Stimulated activated effector memory CD8-positive, alpha-beta T cell treated with anti-CD3 and anti-CD28 coated beads, Interleukin-12 subunit alpha, Interleukin-12 subunit beta, amount 100 ng/mL, for 72 hours (primary cell): ENCODE measurements around the gene SPIB.
"Not testable (repeated sequence)": the region's sequence is repeated elsewhere in the genome, so short reads cannot be mapped to it uniquely, and the experiment has no call there.

Source experiments
- ATAC-seq: fragments of 150-1000 bp; cut with Tn5 transposase; 2 replicates; pipeline ENCODE4 v1.10.0; 2021
- DNase-seq, 2 donors: peaks; one replicate each; pipeline ENCODE4 v3.0.0; 2021 to 2022; ENCODE audit warnings: low spot score in 2 of 2
- H3K27ac Mint-ChIP-seq: one replicate; pipeline ENCODE4 v1.8.0; 2022; ENCODE audit warnings: mild to moderate bottlenecking, mixed read lengths
- H3K36me3 Mint-ChIP-seq: one replicate; pipeline ENCODE4 v1.8.0; 2022; ENCODE audit warnings: mild to moderate bottlenecking, mixed read lengths
- H3K4me1 Mint-ChIP-seq: one replicate; pipeline ENCODE4 v1.8.0; 2022; ENCODE audit warnings: mixed read lengths
- H3K4me3 Mint-ChIP-seq: one replicate; pipeline ENCODE4 v1.8.0; 2022; ENCODE audit warnings: mild to moderate bottlenecking, mixed read lengths
- H3K9me3 Mint-ChIP-seq: one replicate; pipeline ENCODE4 v1.8.0; 2022; ENCODE audit warnings: mixed read lengths

SPIB gene

DNA sequence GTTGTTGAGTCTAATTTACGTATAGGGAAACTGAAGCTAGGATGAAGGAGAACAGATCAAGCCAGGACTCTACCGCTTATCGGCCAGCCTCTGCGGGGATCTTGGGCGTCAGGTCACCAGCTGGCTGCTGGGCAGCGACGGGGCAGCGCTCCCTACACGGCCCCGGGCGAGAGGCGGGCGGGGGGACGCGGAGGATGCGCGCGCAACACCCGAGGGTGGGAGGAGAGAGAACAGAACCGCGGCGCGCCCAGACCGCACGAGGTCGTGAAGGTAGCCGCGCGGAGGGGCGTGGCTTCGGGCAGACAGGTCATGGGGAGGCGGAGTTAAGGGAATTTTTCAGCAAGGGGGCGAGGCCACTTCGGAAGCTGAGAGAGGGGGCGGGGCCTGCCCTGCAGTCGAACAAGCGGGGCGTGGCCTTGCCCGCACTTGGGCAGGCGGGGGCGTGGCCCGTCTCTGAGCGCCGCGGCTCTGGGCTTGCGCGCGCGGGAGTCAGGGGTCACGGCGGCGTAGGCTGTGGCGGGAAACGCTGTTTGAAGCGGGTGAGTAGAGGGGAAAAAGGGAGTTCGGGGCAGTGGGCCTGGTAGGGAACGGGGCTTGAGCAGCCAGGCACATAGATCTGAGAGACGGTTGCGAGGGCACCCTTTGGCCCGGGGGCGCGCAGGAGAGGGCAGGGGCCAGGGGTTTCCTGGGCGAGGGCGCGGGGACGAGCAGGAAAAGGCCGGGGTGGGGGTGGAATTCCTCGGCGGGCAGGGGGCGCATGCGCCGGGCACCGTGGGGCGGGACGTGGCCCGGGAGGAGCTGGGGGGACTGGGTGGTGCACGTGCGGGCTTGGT, 34.7 kb upstream of the SPIB start, which contains the start of gene POLD1:
Gene POLD1, plus strand, starts transcription at position 496 of the 833 bp plus-strand sequence. CDS start 14,505 bp downstream, outside the sequence.
- H3K36me3 Mint-ChIP-seq, result peaks cover 88% of the 10 kb centered on the region
- H3K4me1 Mint-ChIP-seq, result peaks cover 59% of the 10 kb centered on the region
- DNase-seq, result peak; percentile 96 to 99
- peak within 1 kb of the TSS; percentile 99 for H3K27ac Mint-ChIP-seq
- ATAC-seq, result peak; percentile 87
- H3K9me3 Mint-ChIP-seq, result no peaks in the 10 kb centered on the region
- peak within 1 kb of the TSS; percentile 99 for H3K4me3 Mint-ChIP-seq

DNA sequence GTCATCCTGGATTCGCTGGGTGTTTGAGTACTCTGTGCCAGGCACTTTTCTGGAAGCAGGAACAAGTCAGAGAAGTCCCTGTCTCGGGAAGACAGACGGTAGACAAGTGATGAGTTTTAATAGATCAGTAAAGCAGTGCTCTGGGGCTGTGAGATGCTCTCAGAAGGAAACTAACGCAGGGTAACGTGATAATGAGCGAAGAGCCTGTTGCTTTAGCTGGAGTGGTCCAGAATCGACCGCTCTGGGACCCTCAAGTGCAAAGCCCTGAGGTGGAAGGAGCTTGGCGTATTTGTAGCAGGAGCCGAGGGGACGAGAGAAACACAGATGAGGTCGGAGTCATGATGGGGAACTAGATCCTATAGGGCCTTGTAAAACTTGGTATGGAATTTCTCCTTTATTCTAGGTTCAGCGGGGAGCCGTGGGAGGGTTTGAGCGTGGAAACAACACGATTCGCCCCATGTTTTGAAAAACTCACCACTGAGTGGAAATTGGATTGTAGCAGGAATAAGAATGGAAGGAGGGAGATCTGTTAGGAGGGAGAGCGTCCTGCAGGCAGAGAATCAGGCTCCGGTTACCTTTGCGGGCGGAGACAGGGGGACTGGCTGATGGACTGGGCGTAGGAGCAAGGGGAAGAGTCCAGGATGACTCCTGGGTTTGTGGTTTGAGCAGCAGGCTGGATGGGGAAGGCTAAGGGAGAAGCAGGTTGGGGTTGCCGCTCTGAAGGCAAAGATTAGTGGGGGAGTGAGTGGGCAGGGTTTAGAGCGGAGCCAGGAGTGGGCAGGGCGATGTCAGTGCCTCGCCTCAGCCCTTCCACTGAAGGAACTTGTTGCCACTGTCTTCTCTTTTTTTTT, 33.8 kb upstream of the SPIB start:
- Mint-ChIP-seq H3K36me3 (peaks cover 88% of the 10 kb centered on the region), H3K9me3 (no peaks in the 10 kb centered on the region), H3K4me3 (peak overlapping the region; percentile 99), H3K27ac (peak overlapping the region; percentile 99), H3K4me1 (peaks cover 51% of the 10 kb centered on the region)
- no peak for DNase-seq
- ATAC-seq, result peak; percentile 2

DNA sequence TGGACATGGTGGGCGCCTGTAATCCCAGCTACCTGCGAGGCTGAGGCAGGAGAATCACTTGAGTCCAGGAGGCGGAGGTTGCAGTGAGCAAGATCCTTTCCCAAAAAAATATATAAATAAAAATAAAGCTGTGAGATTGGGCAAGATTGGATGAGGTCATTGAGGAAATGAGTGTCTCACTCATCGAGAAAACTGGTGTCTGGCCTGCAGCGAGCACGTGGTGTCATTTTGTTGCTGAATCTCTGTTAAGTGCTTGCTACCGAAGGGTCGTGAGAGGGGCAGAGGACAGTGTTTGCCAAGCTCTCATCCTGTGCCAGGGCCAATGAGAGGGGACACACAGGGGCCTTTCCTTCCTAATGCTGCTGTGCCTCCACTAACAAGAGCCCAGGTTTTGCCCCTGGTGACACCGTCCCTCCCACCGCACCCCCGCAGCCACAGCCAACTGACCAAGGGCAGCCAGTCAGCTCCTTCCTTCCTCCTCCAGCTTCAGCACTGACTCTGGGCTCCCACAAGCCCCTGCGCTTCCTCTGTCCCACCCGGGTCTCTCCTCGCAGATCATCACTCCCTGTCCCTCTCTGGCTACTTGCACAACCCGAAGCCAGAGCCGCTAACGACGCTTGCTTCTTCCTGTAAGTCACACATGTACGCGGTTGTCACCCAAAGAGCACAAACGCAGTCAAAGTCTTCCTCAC, 31.4 kb upstream of the SPIB start:
- peaks cover 85% of the 10 kb centered on the region for H3K36me3 Mint-ChIP-seq
- peak overlapping the region; percentile 65 for H3K27ac Mint-ChIP-seq
- peaks cover 39% of the 10 kb centered on the region for H3K4me1 Mint-ChIP-seq
- no peak for DNase-seq
- H3K9me3 Mint-ChIP-seq, result no peaks in the 10 kb centered on the region
- ATAC-seq, result no peak
- no peak overlapping the region for H3K4me3 Mint-ChIP-seq

DNA sequence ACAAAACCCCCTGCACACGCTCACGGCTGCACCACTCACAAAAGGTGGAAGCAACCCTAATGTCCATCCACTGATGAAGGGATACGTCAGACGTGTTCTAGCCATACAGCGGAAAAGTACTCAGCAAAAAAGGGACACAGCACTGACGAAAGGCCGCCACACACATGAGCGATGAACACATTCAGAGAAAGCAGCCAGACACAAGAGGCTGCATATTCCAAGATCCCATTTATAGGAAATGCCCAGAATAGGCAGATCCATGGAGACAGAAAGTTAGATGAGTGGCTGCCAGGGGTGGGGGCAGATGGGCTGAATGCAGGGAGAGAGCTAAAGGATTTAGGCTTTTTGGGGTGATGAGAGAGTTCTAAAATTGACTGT, 30.9 kb upstream of the SPIB start:
- ATAC-seq (no peak), DNase-seq (no peak)
- H3K4me3 Mint-ChIP-seq, result no peak overlapping the region
- peaks cover 88% of the 10 kb centered on the region for H3K36me3 Mint-ChIP-seq
- H3K9me3 Mint-ChIP-seq, result no peaks in the 10 kb centered on the region
- H3K27ac Mint-ChIP-seq, result peak overlapping the region; percentile 65
- peaks cover 39% of the 10 kb centered on the region for H3K4me1 Mint-ChIP-seq

DNA sequence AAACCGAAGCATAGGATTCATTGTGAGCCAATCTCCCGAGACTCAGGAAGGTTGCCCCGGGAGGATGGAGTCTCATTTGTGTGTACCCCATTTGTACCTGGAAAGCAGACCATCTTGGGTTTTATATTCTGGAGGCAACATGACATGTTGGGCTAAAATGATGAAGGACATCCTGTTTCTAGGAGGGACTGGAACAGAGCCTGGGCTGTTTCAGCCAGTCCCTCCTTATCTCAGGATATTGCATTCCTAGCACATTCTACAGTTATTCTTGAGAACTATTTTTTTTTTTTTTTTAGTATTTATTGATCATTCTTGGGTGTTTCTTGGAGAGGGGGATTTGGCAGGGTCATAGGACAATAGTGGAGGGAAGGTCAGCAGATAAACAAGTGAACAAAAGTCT, 28.4 kb upstream of the SPIB start:
- not testable (repeated sequence) for H3K4me3 Mint-ChIP-seq, H3K27ac Mint-ChIP-seq, H3K9me3 Mint-ChIP-seq, ATAC-seq, DNase-seq
- Mint-ChIP-seq H3K36me3 (peaks cover 86% of the 10 kb centered on the region), H3K4me1 (peaks cover 15% of the 10 kb centered on the region)

DNA sequence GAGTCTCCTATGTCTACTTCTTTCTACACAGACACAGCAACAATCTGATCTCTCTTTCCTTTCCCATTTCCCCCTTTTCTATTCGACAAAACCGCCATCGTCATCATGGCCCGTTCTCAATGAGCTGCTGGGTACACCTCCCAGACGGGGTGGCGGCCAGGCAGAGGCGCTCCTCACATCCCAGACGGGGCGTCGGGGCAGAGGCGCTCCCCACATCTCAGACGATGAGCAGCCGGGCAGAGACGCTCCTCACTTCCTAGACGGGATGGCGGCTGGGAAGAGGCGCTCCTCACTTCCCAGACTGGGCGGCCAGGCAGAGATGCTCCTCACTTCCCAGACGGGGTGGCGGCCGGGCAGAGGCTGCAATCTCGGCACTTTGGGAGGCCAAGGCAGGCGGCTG, 27.8 kb upstream of the SPIB start:
- H3K4me1 Mint-ChIP-seq, H3K9me3 Mint-ChIP-seq, H3K27ac Mint-ChIP-seq, DNase-seq, H3K4me3 Mint-ChIP-seq, ATAC-seq: not testable (repeated sequence)
- peaks cover 86% of the 10 kb centered on the region for H3K36me3 Mint-ChIP-seq

DNA sequence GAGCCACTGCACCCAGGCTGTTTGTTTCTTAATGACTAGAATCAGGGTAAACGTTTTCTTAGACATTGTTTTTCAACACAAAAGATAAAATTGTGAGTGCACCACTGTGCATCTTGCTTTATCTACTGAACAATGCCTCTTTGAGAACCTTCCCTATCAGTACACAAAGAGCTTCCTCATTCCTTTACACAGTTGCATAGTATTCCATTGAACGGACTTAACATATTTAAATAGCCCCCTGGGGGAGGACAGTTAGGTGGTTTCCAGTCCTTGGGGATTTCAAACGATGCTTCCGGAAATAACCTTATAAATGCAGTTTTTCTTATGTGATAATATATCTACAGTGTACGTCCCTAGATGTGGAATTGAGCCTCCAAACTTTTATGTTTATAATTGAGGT, 26.0 kb upstream of the SPIB start:
- no peak for DNase-seq
- H3K36me3 Mint-ChIP-seq, result peaks cover 85% of the 10 kb centered on the region
- H3K27ac Mint-ChIP-seq, result no peak overlapping the region
- no peaks in the 10 kb centered on the region for H3K9me3 Mint-ChIP-seq
- ATAC-seq, result no peak
- H3K4me1 Mint-ChIP-seq, result peaks cover 5% of the 10 kb centered on the region
- H3K4me3 Mint-ChIP-seq, result no peak overlapping the region

DNA sequence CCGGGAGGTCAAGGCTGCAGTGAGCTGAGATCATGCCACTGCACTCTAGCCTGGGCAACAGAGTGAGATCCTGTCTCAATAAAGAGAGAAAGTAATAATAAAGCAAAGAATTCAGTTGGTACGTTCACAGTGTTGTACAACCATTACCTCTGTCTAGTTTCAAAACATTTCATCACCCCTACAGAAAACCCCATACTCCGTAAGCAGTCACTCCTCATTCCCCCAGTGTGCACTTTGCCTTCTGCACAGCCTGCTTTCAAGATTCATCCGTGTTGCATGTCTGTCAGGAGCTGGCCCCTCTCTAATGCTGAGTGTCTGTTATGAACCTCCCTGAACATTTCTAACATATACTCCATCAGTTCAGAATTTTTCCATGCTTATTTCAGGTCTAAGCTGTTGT, 25.1 kb upstream of the SPIB start:
- Mint-ChIP-seq H3K9me3 (no peaks in the 10 kb centered on the region), H3K4me1 (peaks cover 7% of the 10 kb centered on the region), H3K27ac (no peak overlapping the region), H3K4me3 (no peak overlapping the region), H3K36me3 (peaks cover 85% of the 10 kb centered on the region)
- no peak for ATAC-seq
- DNase-seq, result no peak

DNA sequence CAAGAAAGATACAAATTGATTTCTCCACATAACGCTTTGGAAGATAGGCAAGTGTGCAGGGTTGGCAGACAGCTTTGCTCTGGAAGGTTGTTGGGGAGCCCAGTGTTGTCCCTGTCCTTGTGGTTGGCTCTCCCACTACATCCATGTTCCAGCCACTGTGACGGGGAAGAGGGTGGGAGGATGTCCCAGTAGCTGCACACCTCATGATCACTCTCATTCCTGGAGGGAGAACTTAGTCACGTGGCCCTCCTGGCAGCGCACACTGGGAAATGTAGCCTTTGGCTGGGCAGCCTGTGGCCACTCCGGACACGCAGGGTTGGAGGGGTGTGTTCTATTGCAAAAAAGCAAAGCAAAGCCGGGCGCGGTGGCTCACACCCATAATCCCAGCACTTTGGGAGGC, 24.7 kb upstream of the SPIB start:
- H3K4me3 Mint-ChIP-seq, result no peak overlapping the region
- H3K4me1 Mint-ChIP-seq, result peaks cover 9% of the 10 kb centered on the region

DNA sequence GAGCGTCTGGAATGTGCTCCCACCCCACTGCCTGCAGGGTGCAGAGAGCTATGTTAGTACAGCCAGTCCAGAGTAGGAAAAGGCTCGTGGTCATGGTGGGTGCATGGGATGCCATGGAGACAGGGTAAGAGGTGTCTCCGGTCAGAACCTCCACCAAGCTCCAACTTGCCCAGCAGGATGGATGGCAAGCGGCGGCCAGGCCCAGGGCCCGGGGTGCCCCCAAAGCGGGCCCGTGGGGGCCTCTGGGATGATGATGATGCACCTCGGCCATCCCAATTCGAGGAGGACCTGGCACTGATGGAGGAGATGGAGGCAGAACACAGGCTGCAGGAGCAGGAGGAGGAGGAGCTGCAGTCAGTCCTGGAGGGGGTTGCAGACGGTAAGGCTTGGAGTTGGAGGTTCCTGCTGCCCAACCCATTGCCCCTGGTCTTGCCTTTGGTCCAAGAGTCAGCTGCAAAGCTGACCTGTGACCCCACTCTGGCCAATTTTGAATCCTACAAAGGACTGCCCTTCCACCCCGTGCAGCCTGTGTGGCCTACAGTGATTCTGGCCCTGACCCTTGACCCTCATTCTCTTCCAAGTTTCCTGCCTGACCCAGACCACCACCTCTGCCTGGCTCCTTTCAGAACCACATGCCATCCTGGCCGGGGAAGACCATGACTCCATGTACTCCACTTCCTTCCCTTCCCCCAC, 19.9 kb upstream of the SPIB start:
- peaks cover 82% of the 10 kb centered on the region for H3K36me3 Mint-ChIP-seq
- no peak overlapping the region for H3K27ac Mint-ChIP-seq
- no peak overlapping the region for H3K4me3 Mint-ChIP-seq
- DNase-seq (no peak), ATAC-seq (no peak)
- H3K9me3 Mint-ChIP-seq, result no peaks in the 10 kb centered on the region
- peaks cover 13% of the 10 kb centered on the region for H3K4me1 Mint-ChIP-seq

More for the DNA sequence above, 24.7 kb upstream of the SPIB start:
- H3K27ac Mint-ChIP-seq, result no peak overlapping the region
- ATAC-seq (no peak), DNase-seq (no peak)
- peaks cover 85% of the 10 kb centered on the region for H3K36me3 Mint-ChIP-seq
- no peaks in the 10 kb centered on the region for H3K9me3 Mint-ChIP-seq

DNA sequence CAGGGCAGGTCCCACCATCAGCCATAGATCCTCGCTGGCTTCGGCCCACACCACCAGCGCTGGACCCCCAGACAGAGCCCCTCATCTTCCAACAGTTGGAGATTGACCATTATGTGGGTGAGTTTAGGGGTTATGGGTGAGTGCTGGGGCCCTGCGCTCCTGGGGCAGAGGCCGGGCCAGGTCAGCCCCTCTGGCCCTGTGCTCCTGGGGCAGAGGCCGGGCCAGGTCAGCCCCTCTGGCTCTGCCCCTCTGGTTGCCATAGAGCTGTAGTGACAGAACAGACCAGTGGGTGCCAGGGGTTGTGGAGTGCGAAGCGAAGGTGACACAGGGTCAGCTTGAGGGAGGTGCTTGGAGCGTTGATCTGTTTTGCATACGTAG, 19.4 kb upstream of the SPIB start:
- no peak overlapping the region for H3K4me3 Mint-ChIP-seq
- peak; percentile 16 for ATAC-seq
- DNase-seq, result no peak
- H3K4me1 Mint-ChIP-seq, result peaks cover 13% of the 10 kb centered on the region
- H3K27ac Mint-ChIP-seq, result no peak overlapping the region
- H3K9me3 Mint-ChIP-seq, result no peaks in the 10 kb centered on the region
- peaks cover 82% of the 10 kb centered on the region for H3K36me3 Mint-ChIP-seq

DNA sequence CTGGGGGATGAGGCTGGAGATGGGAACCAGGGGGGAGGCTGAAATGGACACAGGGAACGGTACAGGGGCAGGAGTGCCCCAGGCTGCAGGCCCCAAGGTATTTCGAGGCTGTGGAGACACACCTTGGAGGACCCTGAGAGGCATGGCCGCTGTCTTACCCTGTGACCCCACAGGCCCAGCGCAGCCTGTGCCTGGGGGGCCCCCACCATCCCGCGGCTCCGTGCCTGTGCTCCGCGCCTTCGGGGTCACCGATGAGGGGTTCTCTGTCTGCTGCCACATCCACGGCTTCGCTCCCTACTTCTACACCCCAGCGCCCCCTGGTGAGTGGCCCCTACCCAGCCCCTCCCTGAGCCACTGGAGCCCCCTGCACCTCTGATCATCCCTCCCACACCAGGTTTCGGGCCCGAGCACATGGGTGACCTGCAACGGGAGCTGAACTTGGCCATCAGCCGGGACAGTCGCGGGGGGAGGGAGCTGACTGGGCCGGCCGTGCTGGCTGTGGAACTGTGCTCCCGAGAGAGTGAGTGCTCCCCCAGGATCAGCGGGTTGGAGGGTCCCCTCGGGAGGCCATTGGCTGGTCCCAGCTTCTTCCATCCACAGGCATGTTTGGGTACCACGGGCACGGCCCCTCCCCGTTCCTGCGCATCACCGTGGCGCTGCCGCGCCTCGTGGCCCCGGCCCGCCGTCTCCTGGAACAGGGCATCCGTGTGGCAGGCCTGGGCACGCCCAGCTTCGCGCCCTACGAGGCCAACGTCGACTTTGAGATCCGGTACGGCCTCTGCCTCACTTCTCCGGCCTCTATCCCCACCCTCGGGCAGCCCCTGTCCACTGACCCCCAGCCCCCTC, 16.9 kb upstream of the SPIB start:
- H3K36me3 Mint-ChIP-seq, result peaks cover 87% of the 10 kb centered on the region
- DNase-seq (no peak), ATAC-seq (no peak)
- H3K4me1 Mint-ChIP-seq, result peaks cover 13% of the 10 kb centered on the region
- H3K27ac Mint-ChIP-seq, result no peak overlapping the region
- no peaks in the 10 kb centered on the region for H3K9me3 Mint-ChIP-seq
- H3K4me3 Mint-ChIP-seq, result no peak overlapping the region

DNA sequence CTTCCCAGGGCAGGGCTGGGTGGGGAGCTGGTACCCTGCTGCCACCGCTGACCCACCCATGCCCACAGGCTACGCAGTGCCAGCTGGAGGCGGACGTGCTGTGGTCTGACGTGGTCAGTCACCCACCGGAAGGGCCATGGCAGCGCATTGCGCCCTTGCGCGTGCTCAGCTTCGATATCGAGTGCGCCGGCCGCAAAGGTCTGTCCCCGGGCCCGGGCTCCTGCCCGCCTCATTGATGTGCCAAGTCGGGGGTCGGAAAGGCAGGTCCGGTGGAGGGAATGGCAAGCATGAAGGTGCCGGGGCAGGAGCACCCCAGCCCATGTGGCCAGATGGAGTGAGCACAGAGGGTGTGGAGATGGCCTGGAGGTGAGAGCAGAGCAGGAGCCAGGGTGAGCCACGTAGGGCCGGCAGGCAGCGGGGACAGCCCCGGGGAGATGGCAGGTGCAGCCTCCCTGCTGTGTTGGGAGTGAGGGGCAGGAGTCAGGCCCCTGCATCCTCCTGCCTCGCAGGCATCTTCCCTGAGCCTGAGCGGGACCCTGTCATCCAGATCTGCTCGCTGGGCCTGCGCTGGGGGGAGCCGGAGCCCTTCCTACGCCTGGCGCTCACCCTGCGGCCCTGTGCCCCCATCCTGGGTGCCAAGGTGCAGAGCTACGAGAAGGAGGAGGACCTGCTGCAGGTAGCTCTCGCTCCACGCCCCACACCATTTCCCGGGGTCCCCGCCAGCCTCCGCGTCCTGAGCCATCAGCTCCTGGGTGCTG, 16.0 kb upstream of the SPIB start:
- Mint-ChIP-seq H3K36me3 (peaks cover 91% of the 10 kb centered on the region), H3K4me3 (no peak overlapping the region), H3K27ac (no peak overlapping the region), H3K4me1 (peaks cover 11% of the 10 kb centered on the region), H3K9me3 (no peaks in the 10 kb centered on the region)
- DNase-seq (no peak), ATAC-seq (no peak)
